ENCODE data around the gene PYDC1. TPM values are rescaled to one million over a fixed set of nuclear protein-coding genes. Genes with fewer than 3 reads are reported as not detected.

Gene PYDC1
- polyA plus RNA-seq, 1 experiment = not detected

- no peak for TF ChIP-seq CTCF (IDR thresholded peaks at IDR 0.05; ENCODE audit: low read depth, low read length)
- no peak for DNase-seq (ENCODE audit: low read depth, low spot score)
- CTCF ChIA-PET = no interaction called here
- Histone ChIP-seq H3K4me3 (ENCODE audit: low read depth, low read length) (no peak overlapping the region), H3K27me3 (ENCODE audit: control insufficient read depth, insufficient read depth, low read length) (peaks cover 6% of the 10 kb centered on the region), H3K9me3 (ENCODE audit: control insufficient read depth, insufficient read depth, low read length) (no peaks in the 10 kb centered on the region), H3K27ac (ENCODE audit: low read depth, low read length) (no peak overlapping the region)
- POLR2A ChIA-PET = no interaction called here
Observed at GRCh38 chr16:31258366-31258765, 41.4 kb upstream of the PYDC1 start.

GRCh38 chr16:31256466-31256865 is 39.5 kb upstream of the PYDC1 start:
- no peak overlapping the region for H3K4me3 ChIP-seq (ENCODE audit: low read depth, low read length)
- no peaks in the 10 kb centered on the region for H3K9me3 ChIP-seq (ENCODE audit: control insufficient read depth, insufficient read depth, low read length)
- H3K27ac ChIP-seq (ENCODE audit: low read depth, low read length) = no peak overlapping the region
- ChIA-PET POLR2A (no interaction called here), CTCF (interaction anchor here (0.6 kb wide), 1 partner anchor 23 kb away, joined by 11 read pairs; no protein-coding TSS in a partner anchor)
- DNase-seq (ENCODE audit: low read depth, low spot score) = no peak
- TF ChIP-seq CTCF (IDR thresholded peaks at IDR 0.05; ENCODE audit: low read depth, low read length) = no peak
- peaks cover 6% of the 10 kb centered on the region for H3K27me3 ChIP-seq (ENCODE audit: control insufficient read depth, insufficient read depth, low read length)

GRCh38 chr16:31253642-31254045 is 36.7 kb upstream of the PYDC1 start:
- Histone ChIP-seq H3K27ac (ENCODE audit: low read depth, low read length) (no peak overlapping the region), H3K27me3 (ENCODE audit: control insufficient read depth, insufficient read depth, low read length) (peaks cover 2% of the 10 kb centered on the region), H3K9me3 (ENCODE audit: control insufficient read depth, insufficient read depth, low read length) (no peaks in the 10 kb centered on the region), H3K4me3 (ENCODE audit: low read depth, low read length) (no peak overlapping the region)
- no peak for TF ChIP-seq CTCF (IDR thresholded peaks at IDR 0.05; ENCODE audit: low read depth, low read length)
- CTCF ChIA-PET = no interaction called here
- POLR2A ChIA-PET = no interaction called here
- no peak for DNase-seq (ENCODE audit: low read depth, low spot score)

- CTCF ChIA-PET = no interaction called here
- no peak overlapping the region for H3K4me3 ChIP-seq (ENCODE audit: low read depth, low read length)
- no peak overlapping the region for H3K27ac ChIP-seq (ENCODE audit: low read depth, low read length)
- DNase-seq (ENCODE audit: low read depth, low spot score) = no peak
- TF ChIP-seq CTCF (IDR thresholded peaks at IDR 0.05; ENCODE audit: low read depth, low read length) = no peak
- H3K27me3 ChIP-seq (ENCODE audit: control insufficient read depth, insufficient read depth, low read length) = peaks cover 2% of the 10 kb centered on the region
- H3K9me3 ChIP-seq (ENCODE audit: control insufficient read depth, insufficient read depth, low read length) = no peaks in the 10 kb centered on the region
- POLR2A ChIA-PET = no interaction called here
Observed at GRCh38 chr16:31251435-31251834, 34.5 kb upstream of the PYDC1 start.

- TF ChIP-seq CTCF (IDR thresholded peaks at IDR 0.05; ENCODE audit: low read depth, low read length) = no peak
- H3K4me3 ChIP-seq (ENCODE audit: low read depth, low read length) = no peak overlapping the region
- ChIA-PET CTCF (no interaction called here), POLR2A (no interaction called here)
- no peak for DNase-seq (ENCODE audit: low read depth, low spot score)
- no peaks in the 10 kb centered on the region for H3K9me3 ChIP-seq (ENCODE audit: control insufficient read depth, insufficient read depth, low read length)
- H3K27ac ChIP-seq (ENCODE audit: low read depth, low read length) = no peak overlapping the region
- H3K27me3 ChIP-seq (ENCODE audit: control insufficient read depth, insufficient read depth, low read length) = peaks cover 2% of the 10 kb centered on the region
Observed at GRCh38 chr16:31250782-31251384, 33.9 kb upstream of the PYDC1 start.
